ENCODE measurements around the gene ZNF554. TPM values are rescaled to one million over a fixed set of nuclear protein-coding genes. Genes with fewer than 3 reads are reported as not detected.

Gene ZNF554
- total and polyA plus RNA-seq, 2 of the 8 experiments (the other 6 are each of a cell fraction or from before 2014, with no cell fraction given), result 1.8 to 5.7 TPM

DNA sequence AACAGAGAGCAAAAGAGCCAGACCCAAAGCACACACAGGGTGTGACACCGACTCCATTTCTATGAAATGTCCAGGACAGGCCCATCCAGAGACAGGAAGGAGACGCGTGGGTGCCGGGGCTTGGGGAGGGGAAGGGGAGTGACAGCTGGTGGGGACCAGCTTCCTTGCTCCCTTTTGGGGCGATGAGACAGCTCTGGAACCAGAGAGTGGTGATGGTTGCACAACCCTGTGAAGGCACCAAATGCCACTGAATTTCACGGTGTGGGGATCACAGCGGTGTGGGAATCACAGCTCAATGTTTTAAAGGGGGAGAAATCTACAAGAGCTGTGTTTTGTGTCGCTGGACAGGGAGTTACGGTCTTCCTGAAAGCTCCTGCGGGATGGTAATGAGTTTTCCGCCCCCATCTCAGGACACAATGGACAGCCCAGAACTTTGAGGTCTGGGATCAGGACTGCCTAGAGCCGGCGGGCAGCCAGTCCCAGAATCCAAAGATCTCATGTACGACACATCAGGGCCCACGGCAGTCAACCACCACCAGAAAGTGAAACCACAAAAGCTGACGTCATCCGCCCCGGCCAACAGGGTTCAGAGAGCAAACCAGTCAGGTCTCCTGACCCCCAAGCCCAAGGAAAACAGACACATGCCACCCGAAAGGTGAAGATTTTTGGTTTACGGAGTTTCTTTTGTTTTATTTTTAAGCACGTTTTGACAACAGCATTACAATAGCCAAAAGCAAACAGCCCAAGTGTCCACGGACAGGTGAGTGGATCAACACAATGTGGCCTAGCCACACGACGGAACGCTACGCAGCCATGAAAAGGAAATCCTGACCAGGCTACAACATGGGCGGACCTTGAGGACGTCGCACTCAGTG is 43.9 kb upstream of the ZNF554 start (continued):
- no peak for TF ChIP-seq RFX5 (IDR thresholded peaks at IDR 0.05; ENCODE audit: borderline replicate concordance, low read depth, low read length)
- no peak for TF ChIP-seq BCL11A (IDR thresholded peaks at IDR 0.05; ENCODE audit: low read depth in 2 of 2, low read length in 2 of 2)
- no peak for TF ChIP-seq BACH1 (IDR thresholded peaks at IDR 0.05; ENCODE audit: low read length)
- TF ChIP-seq JUN (IDR thresholded peaks at IDR 0.05; ENCODE audit: low read depth, low read length), result no peak
- TF ChIP-seq CBX8 (IDR thresholded peaks at IDR 0.05; ENCODE audit: borderline replicate concordance, low read depth, low read length), result no peak
- no peak for TF ChIP-seq SRF (IDR thresholded peaks at IDR 0.05; ENCODE audit: low read depth, low read length)
- no peak for TF ChIP-seq KDM4A (IDR thresholded peaks at IDR 0.05; ENCODE audit: low read depth, low read length, severe bottlenecking)
- no peak for TF ChIP-seq JUND (IDR thresholded peaks at IDR 0.05; ENCODE audit: low read length)
- TF ChIP-seq, protein P1, sequence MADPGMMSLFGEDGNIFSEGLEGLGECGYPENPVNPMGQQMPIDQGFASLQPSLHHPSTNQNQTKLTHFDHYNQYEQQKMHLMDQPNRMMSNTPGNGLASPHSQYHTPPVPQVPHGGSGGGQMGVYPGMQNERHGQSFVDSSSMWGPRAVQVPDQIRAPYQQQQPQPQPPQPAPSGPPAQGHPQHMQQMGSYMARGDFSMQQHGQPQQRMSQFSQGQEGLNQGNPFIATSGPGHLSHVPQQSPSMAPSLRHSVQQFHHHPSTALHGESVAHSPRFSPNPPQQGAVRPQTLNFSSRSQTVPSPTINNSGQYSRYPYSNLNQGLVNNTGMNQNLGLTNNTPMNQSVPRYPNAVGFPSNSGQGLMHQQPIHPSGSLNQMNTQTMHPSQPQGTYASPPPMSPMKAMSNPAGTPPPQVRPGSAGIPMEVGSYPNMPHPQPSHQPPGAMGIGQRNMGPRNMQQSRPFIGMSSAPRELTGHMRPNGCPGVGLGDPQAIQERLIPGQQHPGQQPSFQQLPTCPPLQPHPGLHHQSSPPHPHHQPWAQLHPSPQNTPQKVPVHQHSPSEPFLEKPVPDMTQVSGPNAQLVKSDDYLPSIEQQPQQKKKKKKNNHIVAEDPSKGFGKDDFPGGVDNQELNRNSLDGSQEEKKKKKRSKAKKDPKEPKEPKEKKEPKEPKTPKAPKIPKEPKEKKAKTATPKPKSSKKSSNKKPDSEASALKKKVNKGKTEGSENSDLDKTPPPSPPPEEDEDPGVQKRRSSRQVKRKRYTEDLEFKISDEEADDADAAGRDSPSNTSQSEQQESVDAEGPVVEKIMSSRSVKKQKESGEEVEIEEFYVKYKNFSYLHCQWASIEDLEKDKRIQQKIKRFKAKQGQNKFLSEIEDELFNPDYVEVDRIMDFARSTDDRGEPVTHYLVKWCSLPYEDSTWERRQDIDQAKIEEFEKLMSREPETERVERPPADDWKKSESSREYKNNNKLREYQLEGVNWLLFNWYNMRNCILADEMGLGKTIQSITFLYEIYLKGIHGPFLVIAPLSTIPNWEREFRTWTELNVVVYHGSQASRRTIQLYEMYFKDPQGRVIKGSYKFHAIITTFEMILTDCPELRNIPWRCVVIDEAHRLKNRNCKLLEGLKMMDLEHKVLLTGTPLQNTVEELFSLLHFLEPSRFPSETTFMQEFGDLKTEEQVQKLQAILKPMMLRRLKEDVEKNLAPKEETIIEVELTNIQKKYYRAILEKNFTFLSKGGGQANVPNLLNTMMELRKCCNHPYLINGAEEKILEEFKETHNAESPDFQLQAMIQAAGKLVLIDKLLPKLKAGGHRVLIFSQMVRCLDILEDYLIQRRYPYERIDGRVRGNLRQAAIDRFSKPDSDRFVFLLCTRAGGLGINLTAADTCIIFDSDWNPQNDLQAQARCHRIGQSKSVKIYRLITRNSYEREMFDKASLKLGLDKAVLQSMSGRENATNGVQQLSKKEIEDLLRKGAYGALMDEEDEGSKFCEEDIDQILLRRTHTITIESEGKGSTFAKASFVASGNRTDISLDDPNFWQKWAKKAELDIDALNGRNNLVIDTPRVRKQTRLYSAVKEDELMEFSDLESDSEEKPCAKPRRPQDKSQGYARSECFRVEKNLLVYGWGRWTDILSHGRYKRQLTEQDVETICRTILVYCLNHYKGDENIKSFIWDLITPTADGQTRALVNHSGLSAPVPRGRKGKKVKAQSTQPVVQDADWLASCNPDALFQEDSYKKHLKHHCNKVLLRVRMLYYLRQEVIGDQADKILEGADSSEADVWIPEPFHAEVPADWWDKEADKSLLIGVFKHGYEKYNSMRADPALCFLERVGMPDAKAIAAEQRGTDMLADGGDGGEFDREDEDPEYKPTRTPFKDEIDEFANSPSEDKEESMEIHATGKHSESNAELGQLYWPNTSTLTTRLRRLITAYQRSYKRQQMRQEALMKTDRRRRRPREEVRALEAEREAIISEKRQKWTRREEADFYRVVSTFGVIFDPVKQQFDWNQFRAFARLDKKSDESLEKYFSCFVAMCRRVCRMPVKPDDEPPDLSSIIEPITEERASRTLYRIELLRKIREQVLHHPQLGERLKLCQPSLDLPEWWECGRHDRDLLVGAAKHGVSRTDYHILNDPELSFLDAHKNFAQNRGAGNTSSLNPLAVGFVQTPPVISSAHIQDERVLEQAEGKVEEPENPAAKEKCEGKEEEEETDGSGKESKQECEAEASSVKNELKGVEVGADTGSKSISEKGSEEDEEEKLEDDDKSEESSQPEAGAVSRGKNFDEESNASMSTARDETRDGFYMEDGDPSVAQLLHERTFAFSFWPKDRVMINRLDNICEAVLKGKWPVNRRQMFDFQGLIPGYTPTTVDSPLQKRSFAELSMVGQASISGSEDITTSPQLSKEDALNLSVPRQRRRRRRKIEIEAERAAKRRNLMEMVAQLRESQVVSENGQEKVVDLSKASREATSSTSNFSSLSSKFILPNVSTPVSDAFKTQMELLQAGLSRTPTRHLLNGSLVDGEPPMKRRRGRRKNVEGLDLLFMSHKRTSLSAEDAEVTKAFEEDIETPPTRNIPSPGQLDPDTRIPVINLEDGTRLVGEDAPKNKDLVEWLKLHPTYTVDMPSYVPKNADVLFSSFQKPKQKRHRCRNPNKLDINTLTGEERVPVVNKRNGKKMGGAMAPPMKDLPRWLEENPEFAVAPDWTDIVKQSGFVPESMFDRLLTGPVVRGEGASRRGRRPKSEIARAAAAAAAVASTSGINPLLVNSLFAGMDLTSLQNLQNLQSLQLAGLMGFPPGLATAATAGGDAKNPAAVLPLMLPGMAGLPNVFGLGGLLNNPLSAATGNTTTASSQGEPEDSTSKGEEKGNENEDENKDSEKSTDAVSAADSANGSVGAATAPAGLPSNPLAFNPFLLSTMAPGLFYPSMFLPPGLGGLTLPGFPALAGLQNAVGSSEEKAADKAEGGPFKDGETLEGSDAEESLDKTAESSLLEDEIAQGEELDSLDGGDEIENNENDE (IDR thresholded peaks at IDR 0.05; ENCODE audit: insufficient replicate concordance, low read length), result no peak
- TF ChIP-seq SP1 (IDR thresholded peaks at IDR 0.05; ENCODE audit: low read depth, low read length), result no peak
- TF ChIP-seq TEAD4 (IDR thresholded peaks at IDR 0.05; ENCODE audit: low read depth, low read length), result no peak
